Left colon (tissue), 2 donors: ENCODE data around the gene OR4D9. TPM values are rescaled to one million over a fixed set of nuclear protein-coding genes. Genes with fewer than 3 reads are reported as not detected.
A peak's percentile ranks its signal among the peaks of the same experiment; 100 is the strongest.
"Not testable (repeated sequence)": the region's sequence is repeated elsewhere in the genome, so short reads cannot be mapped to it uniquely, and the experiment has no call there.

Source experiments
- ATAC-seq: fragments of 200-7000 bp; cut with Tn5 transposase; one replicate; pipeline ENCODE4 v1.9.1; 2020; ENCODE audit warnings: mild to moderate bottlenecking, moderate library complexity
- DNase-seq, 2 donors: peaks; one replicate each; pipeline ENCODE4 v3.0.0-alpha.2; 2020
- intact Hi-C, 2 donors: fragments of 100-400 bp; cut with DNase I in 1 of 2; cut with micrococcal nuclease in 1 of 2; formaldehyde crosslinking; loops; one replicate each; pipeline versions ENCODE4 v1.11.2 to v1.14.0; 2022; cut with DNase I, micrococcal nuclease
- total RNA-seq, 2 donors: library from RNA; stranded (reverse); fragmentation: NEBNext Ultra II Directional; extraction: Animal tissue kit (Norgen Biotek cat#: 25700); gene quantifications; one replicate each; pipeline ENCODE4 v1.2.1, GENCODE V29; 2021
- donor health status: DM: no; HTN: no; CAD: no.
- donor health status: DM: yes; HTN: yes; CAD: no.

The OR4D9 gene
- total RNA-seq, 2 donors from 2014 or later = not detected

DNA sequence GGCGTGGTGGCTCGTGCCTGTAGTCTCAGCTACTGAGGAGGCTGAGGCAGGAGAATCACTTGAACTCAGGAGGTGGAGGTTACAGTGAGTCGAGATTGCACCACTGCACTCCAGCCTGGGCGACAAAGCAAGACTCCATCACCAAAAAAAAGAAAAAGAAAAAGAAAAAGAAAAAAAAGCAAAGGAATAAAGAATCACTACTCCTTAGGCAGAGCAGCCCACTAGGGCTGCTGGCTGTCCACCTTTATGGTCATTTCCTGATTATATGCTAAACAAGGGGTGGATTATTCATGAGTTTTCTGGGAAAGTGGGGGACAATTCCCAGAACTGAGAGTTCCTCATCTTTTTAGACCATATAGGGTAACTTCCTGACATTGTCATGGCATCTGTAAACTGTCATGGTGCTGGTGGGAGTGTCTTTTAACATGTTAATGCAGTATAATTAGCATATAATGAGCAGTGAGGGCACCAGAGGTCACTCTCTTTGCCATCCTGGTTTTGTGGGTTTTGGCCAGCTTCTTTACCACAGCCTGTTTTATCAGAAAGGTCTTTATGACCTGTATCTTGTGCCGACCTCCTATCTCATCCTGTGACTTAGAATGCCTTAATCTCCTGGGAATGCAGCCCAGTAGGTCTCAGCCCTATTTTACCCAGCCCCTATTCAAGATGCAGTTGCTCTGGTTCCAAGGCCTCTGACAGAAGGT lies 36.4 kb downstream of the OR4D9 start:
- ATAC-seq, intact Hi-C loops, DNase-seq: not testable (repeated sequence)

DNA sequence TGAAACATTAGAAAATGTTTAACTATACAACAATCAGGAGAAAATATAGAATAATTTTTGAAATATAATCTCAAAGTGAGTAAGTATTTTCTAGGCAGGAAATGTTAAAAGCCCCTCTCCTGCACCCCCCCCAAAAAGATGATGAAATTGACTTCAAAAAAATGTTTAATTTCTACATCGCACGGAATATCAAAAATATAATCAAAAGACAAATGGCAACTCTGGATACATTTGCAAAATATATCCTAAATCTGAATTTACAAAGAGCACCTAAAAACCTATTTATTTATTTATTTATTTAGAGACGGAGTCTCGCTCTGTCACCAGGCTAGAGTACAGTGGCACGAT lies 36.9 kb downstream of the OR4D9 start:
- ATAC-seq = no peak
- no peak for DNase-seq
- intact Hi-C loops = no loop called here

DNA sequence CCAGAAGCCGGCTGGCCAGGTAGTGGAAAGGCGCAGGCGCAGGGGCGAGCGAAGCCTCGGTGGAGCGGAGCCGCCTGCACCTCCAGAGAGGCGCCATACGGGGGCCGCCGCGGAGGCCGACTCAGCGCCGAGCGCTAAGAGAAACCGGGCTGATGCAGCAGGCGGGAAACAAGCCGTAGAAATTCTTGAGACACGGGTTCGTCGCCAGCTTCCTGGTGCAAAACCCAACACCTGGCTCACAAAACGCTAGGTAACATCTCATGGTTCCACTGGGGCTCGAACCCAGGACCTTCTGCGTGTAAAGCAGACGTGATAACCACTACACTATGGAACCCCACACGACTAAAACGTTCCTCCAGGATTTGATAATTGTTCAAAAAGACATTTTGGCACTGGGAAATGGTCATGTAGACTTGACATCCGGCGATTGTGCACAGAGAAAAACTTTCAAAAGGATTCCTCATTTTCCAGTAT lies 39.1 kb downstream of the OR4D9 start:
- intact Hi-C loops = no loop called here
- DNase-seq (peak; percentile 79 to 83), ATAC-seq (peak; percentile 91)

DNA sequence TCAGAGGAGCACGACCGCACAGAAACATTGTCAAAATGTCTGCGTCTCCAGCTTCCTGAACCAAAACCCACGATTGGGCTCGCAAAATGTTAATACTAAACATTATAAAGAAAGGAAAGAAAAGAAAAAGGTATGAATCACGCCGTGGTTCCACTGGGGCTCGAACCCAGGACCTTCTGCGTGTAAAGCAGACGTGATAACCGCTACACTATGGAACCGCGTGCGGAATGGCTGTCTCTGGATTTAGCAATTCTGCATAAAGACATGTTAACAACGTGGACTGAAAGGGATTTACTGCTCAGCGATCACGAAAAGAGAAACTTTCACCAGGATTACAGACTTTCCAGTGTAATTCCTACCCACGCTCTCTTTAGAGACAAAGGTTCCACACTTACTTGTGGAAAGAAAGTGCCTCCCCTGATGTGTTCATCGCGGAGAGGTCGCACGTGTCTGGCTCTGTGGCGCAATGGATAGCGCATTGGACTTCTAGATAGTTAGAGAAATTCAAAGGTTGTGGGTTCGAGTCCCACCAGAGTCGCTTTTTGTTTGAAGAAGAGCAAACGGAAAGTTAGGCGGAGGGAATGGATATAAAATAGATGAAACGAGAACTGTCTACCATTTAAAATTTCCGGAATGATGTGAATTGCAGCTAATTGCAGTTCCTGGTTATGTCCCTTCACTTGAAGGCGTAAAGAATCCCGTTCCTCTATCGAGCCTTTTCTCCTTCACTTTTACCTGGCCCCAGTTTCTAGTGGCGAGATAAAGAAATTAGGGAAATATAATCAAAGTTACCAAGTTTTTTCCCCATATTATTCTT lies 39.7 kb downstream of the OR4D9 start:
- intact Hi-C loops = no loop called here
- ATAC-seq (peak; percentile 66), DNase-seq (peak; percentile 68 to 72)

DNA sequence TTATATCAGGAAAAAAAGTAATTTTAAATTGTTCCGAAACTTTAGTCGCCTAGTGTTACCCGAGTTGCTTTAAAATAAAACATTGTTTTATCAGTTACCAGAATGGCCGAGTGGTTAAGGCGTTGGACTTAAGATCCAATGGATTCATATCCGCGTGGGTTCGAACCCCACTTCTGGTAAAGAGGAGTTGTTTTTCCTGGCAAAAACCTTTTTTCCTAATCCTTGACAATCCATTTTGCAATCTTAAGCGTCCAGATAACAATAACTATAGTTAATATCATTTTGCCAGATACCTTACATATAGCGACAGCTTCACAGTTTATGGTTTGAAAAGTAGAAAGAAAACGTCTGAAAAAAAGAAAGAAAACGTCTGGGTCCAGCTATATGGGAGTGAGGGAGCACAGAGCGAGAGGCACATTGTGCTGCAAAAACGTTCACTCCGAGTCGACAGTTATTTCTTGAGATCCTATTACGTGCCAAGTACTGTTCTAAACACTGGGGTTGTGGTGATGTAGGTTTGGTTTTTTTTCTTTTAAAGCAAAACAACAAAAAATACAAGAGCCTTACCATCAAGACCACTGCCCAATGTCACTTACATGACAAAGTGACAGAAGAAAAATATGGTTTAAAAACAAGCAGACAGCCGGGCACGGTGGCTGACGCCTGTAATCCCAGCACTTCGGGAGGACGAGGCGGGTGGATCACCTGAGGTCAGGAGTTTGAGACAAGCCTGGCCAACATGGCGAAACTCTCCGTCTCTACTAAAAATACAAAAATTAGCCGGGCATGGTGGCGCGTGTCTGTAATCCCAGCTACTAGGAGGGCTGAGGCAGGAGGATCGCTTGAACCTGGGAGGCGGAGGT lies 40.6 kb downstream of the OR4D9 start:
- ATAC-seq (no peak), DNase-seq (no peak)
- intact Hi-C loops = no loop called here

DNA sequence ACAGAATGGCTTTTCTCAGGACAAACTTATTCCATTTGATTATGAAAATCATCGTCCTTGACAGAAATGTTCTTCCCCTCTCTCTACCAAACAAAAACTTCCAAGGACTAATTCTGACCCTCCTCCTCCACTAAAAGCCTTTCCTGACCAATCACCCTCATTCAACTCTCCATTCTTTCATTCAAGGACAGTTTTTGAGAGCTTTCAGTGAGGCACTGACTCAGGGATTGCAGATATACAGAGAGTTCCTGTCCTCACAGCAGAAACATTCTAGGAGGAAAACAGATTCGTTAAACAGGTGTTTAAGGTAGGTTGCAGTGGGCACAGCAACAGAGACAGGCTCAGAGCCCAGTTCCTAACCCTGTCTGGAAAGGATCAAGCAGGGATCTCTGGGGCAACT lies 41.5 kb downstream of the OR4D9 start:
- intact Hi-C loops = no loop called here
- DNase-seq (no peak), ATAC-seq (no peak)

DNA sequence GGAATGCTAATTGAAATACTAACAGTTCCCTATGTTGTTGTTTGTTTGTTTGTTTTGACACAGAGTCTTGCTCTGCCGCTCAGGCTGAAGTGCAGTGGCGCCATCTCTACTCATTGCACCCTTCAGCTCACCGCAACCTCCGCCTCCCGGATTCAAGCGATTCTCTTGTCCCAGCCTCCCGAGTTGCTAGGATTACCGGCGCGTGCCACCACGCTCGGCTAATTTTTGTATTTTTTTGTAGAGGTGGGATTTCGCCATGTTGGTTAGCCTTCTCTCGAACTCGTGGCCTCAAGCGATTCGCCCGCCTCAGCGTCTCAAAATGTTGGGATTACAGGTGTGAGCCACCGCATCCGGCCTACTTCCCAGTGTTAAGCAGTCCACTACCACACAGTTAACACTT lies 42.0 kb downstream of the OR4D9 start:
- no peak for DNase-seq
- intact Hi-C loops = no loop called here
- ATAC-seq = no peak

DNA sequence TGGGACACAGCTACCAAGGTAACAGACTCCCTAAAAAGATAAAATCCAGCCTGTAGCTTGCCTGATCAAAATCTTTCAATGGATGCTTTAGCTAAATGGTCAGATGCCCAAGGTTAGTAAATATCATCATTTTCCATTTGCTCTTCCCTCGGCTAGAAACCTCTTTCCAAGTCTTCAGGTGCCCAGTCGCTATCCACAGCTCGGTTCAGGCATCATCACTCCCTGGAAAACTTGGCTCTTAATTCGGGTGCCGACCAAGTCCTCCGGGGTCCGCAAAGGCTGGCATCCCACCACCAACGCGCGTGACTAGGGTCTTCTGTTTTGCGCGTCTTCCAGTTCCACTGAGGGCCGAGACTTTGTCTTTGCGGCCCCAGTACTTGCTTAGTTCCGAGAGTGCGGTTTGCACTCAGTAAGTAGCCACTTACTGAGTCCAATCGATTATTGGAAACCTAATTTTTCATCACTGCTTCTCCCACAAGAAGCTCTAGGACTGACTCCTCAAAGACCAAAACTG lies 44.3 kb downstream of the OR4D9 start:
- DNase-seq = no peak
- intact Hi-C loops = no loop called here
- ATAC-seq = no peak

DNA sequence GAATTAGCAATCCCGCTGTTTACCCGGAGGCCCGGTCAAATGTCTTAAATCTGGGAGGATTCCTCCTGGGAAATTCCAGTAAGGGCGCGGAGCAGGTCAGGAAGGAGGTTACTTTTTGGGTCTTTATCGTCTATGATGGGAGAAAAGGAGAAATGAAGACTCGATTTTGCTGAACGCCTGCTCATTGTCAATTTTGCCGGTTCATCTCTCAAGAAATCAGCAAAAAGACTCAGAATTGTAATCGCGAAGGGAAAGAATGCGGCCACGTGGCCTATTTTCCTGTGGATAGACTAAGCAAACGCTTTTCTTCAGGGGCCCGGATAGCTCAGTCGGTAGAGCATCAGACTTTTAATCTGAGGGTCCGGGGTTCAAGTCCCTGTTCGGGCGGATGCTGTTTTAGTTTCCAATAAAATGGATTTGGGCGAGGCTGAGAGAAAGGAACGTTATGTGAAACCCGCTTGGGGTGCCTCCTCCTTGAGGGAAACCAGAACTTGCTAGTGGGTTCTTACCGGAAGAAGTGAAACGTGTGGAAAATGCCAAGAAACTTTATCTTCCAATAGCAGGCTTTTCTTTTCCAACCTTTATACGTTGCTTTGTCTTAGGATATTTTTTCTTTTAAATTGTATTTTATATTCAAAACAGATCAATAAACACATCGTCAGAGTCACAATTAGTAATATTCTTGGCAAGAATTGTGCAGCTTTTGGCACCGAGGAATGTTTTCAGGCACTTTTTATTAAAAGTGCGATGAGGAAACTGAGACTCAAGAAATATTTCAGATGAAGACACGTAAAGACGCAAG lies 45.0 kb downstream of the OR4D9 start:
- intact Hi-C loops = no loop called here
- no peak for DNase-seq
- ATAC-seq = no peak

DNA sequence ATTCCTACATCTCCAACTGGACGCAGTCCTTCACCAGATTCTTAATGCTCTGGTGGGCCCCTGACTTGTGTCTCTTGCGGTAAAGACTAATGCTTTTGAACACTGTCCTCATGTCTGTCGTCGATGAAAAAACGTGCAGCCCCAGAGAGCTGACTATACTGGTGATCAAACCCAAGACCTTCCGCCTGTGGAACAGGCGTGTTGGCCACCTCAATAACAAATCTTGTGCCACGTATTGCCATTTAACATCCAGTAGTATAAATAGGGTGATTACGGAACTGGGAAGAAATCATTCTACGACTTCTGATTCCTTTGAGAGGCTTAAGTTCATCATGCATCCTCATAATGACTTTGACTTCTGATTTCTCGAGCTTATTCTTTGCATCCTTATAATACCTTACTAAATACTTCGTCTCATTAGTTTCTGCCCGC lies 45.6 kb downstream of the OR4D9 start:
- DNase-seq = no peak
- intact Hi-C loops = no loop called here

DNA sequence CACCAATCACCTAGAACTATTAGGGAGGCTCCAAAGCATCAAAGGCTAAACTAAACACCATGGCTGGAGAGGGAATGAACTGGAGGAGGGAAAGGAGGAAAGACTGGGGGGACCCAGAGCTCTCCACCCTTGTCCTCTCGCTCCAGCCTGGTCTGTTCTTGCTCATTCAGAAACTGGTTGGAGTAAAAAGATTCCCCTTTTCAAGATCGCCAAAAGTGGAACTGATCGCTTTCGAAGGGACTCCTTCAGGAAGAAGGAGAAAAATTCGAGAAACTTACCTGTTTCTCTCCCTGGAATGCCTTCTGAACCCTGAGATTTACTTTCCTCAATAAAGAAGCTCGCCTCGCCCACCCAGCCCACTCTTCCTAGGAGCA lies 46.9 kb downstream of the OR4D9 start:
- ATAC-seq (no peak), DNase-seq (no peak)
- intact Hi-C loops = no loop called here

More for the DNA sequence above, 45.6 kb downstream of the OR4D9 start:
- no peak for ATAC-seq

DNA sequence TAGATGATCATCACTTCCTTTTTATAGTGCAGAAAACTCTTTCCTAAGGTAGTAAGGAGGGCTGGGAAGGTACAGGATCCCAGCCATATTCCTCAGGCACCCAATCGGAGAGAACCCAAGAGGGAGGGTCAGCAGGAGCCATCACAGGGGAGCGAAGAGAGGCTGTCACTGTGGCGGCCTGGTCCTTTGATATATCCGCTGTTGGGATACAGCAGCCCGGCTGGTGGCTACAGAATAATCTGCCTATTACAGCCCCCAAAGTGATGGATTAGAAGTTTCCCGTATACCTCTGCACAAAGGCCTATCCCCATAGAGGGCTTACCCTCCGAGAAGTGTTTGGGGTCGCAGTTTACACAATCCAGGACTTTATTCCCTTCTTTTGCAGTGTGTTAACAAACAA lies 48.5 kb downstream of the OR4D9 start:
- DNase-seq = no peak
- intact Hi-C loops = no loop called here
- ATAC-seq = no peak

DNA sequence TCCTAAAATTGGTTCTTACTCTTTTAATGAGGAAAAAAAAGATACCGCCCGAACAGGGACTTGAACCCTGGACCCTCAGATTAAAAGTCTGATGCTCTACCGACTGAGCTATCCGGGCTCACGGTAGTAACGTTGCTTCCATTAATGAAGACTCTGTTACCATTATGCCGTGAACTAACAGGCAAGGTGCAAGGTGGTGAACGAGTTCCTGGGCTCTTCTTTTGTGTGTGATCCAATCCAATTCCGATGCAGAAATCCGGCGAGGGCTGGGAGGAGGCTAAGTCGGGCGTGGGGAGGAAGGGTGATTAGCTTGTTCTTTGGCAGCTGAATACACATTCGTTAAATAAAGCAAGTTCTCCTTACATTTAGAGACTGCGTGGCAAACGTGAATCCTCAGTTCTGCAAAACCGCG lies 49.0 kb downstream of the OR4D9 start:
- peak; percentile 43 for ATAC-seq
- intact Hi-C loops = no loop called here
- DNase-seq = peak; percentile 35 to 47

DNA sequence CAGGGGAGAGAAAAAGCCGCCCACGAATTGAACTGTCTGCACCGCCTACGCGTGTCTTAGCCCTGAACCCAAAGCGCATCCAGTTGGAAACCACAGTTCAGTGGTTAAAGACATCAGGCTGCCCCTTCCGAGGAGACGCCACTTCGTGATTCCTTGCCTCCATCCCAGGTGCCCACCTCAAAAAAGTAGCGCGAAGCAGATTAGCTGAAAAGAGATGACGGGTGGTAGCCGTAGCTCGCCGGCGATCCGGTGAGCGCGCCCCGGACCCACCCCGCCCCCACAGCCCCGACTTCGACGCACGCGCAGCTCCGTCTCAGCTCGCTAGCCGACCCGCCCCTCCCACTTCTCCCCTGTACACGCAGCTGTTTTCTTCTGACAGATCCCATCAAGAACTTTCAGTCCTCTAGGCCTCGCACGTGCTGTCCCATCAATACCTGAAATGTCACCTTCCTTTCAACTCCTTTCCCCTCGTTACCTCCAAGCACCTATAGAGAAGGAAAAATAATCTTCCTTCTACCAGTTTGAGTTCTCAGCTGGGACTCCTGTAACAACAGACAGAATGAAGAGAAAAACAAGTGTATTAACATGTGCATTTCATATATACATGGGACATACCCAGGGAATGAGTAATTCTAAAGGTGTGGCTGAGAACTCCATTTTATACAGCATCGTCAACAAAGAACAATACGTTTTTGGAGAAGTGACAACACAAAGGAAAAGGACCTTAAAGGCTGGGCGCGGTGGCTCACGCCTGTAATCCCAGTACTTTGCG lies 49.5 kb downstream of the OR4D9 start:
- DNase-seq (peak; percentile 89 to 90), ATAC-seq (peak; percentile 81)
- intact Hi-C loops = no loop called here

DNA sequence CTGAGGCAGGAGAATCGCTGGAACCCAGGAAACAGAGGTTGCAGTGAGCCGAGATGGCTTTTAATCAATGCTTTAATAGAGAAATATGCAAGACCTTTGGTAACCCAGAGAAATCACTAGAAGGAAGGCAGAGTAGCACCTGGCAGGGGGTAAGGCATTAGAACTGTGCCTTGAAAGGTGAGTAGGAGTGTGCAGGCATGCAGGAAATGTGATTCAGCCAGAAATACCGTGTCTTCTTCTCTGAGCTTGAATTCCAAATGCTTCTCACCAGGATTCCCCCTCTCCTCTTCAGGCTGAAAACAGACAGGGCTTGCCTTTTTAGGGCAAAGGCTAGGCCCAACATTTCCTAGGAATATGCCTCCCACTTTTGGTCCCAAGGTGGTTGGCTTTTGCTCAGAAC lies 51.0 kb downstream of the OR4D9 start:
- DNase-seq = no peak
- intact Hi-C loops = no loop called here

More for the DNA sequence above, 51.0 kb downstream of the OR4D9 start:
- ATAC-seq = no peak
